Thoracic aorta (tissue), 2 donors: ENCODE results near the gene PLOD1. TPM values are rescaled to one million over a fixed set of nuclear protein-coding genes. Genes with fewer than 3 reads are reported as not detected.
A peak's percentile ranks its signal among the peaks of the same experiment; 100 is the strongest.

ENCODE experiments used
- ATAC-seq: fragments of 150-250 bp; one replicate; pipeline ENCODE4 v1.8.0; 2017; ENCODE audit warnings: low read depth; ENCODE audit not compliant: insufficient number of reproducible peaks, low FRiP score
- DNase-seq: peaks from one replicate; pipeline ENCODE4 v3.0.0-alpha.2; 2020; ENCODE audit warnings: low spot score
- H3K27ac ChIP-seq, 2 donors: fragments of 200-600 bp; sonication (generic); 1 replicate in 1 of 2; 2 replicates in 1 of 2; pipeline ENCODE4 v1.5.1; 2016; ENCODE audit warnings: mild to moderate bottlenecking in 2 of 2, moderate library complexity in 2 of 2
- H3K27me3 ChIP-seq: fragments of 200-600 bp; sonication (generic); replicated peaks from 2 replicates; pipeline ENCODE4 v1.6.0; 2016; ENCODE audit warnings: mild to moderate bottlenecking; ENCODE audit not compliant: insufficient read depth
- H3K36me3 ChIP-seq: fragments of 200-600 bp; sonication (generic); one replicate; pipeline ENCODE4 v1.5.1; 2016
- H3K4me1 ChIP-seq, 2 donors: fragments of 200-600 bp; sonication (generic); 1 replicate in 1 of 2; 2 replicates in 1 of 2; pipeline versions ENCODE4 v1.5.1 to v1.6.0; 2016; ENCODE audit warnings: low read depth in 2 of 2, mild to moderate bottlenecking in 1 of 2; ENCODE audit not compliant: control insufficient read depth in 1 of 2
- H3K4me3 ChIP-seq: fragments of 200-600 bp; sonication (generic); 2 replicates; pipeline ENCODE4 v1.5.1; 2016; ENCODE audit warnings: mild to moderate bottlenecking
- H3K9me3 ChIP-seq: fragments of 200-600 bp; sonication (generic); 2 replicates; pipeline ENCODE4 v1.5.1; 2016
- total RNA-seq, 2 donors: library from RNA; depleted of rRNA; stranded (reverse); fragments of >200 nt; gene quantifications; one replicate each; pipeline versions ENCODE4 v1.1.0 to v1.2.3, GENCODE V29; 2016
- TF ChIP-seq, protein P1 (sequence below): fragments of 200-600 bp; sonication (generic); IDR thresholded peaks from one replicate; pipeline ENCODE4 v1.5.1; 2019; ENCODE audit warnings: antibody characterized with exemption

The PLOD1 gene
- total RNA-seq, 2 donors from 2014 or later = 71.3 to 123 TPM

DNA sequence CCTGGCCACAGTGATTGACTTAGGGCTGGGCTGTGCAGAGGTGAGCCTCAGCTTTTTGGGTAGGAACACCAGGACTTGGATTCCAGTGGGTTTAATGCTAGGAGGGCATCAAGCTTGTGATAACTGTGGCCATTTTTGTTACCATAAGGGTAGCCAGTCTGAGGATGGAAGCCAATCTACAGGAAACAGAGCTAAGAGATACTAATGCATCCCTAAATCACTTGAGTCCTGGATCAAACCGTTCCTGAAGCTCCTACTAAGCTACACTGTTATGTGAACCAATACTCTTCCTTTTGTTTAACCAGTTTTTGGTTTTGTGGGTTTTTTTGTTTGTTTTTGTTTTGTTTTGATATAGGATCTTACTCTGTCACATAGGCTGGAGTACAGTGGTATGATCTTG is 20.5 kb upstream of the PLOD1 start:
- DNase-seq (no peak), ATAC-seq (no peak)
- peaks cover 11 to 18% of the 10 kb centered on the region in 2 donors for H3K4me1 ChIP-seq
- H3K4me3 ChIP-seq = no peak overlapping the region
- no peaks in the 10 kb centered on the region for H3K27me3 ChIP-seq
- no peaks in the 10 kb centered on the region for H3K9me3 ChIP-seq
- H3K27ac ChIP-seq = no peak overlapping the region
- TF ChIP-seq, protein P1, sequence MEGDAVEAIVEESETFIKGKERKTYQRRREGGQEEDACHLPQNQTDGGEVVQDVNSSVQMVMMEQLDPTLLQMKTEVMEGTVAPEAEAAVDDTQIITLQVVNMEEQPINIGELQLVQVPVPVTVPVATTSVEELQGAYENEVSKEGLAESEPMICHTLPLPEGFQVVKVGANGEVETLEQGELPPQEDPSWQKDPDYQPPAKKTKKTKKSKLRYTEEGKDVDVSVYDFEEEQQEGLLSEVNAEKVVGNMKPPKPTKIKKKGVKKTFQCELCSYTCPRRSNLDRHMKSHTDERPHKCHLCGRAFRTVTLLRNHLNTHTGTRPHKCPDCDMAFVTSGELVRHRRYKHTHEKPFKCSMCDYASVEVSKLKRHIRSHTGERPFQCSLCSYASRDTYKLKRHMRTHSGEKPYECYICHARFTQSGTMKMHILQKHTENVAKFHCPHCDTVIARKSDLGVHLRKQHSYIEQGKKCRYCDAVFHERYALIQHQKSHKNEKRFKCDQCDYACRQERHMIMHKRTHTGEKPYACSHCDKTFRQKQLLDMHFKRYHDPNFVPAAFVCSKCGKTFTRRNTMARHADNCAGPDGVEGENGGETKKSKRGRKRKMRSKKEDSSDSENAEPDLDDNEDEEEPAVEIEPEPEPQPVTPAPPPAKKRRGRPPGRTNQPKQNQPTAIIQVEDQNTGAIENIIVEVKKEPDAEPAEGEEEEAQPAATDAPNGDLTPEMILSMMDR = no peak
- no peaks in the 10 kb centered on the region for H3K36me3 ChIP-seq

DNA sequence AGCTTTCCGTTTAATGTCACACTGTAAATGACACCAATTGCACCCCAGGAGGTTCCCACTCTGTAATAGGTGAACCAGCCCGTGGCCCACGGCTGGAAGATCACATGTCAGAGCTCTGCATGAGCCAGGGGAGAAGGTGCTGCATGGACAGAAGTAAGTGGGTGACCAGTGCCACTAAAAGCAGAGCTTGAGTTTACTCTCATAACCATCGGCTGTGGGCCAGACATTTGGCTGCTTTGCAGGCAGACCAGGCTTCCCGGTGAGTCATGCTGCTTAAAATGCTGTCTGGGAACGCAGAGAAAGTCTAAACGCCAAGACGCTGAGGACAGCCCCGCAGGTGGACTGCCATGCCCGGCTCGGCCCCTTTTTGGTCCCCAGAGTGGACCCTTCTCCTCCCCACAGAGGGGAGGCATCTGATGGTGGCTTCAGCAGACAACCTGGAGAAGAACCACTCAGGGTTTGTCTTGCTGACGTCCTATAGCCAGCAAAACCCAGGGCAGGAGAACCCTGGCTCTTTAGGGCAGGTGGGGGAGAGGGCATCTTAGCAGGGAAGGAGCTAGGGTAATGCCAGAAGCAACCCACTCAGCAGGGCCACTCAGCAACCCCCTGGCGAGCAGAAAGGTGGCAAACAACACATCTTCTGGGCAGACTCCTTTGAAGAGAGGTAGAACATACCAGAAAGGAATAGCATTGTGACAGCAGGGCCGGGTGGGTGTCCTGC is 15.6 kb upstream of the PLOD1 start:
- peak; percentile 74 for DNase-seq
- ATAC-seq = peak; percentile 95
- Histone ChIP-seq H3K4me3 (peak overlapping the region; percentile 54), H3K4me1 (peaks cover 37 to 65% of the 10 kb centered on the region in 2 donors), H3K36me3 (peaks cover 19% of the 10 kb centered on the region), H3K9me3 (no peaks in the 10 kb centered on the region), H3K27me3 (no peaks in the 10 kb centered on the region), H3K27ac (peak overlapping the region; percentile 92 to 97)
- TF ChIP-seq, protein P1 = no peak

DNA sequence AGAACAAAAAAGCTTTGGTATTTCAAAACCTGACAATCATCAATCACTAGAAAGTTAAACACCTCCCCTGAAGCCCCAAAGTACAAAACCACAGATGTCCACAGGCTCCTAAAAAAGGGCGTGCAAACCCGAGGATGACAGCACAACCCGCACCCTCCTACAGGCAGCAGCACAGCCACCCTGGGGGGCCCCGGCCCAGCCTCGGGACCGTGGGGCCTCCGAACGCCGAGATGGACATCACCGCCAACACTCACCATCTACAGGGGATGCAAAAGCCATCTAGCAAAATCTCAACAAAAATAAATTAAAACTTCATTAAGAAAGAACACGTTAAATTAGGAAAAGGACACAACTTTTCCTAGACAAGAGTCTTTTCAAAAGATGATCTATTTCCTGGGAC is 14.9 kb upstream of the PLOD1 start:
- TF ChIP-seq, protein P1 = no peak
- H3K27ac ChIP-seq = peak overlapping the region; percentile 92 to 97
- H3K27me3 ChIP-seq = no peaks in the 10 kb centered on the region
- H3K4me1 ChIP-seq = peaks cover 43 to 72% of the 10 kb centered on the region in 2 donors
- no peak overlapping the region for H3K4me3 ChIP-seq
- ATAC-seq (no peak), DNase-seq (no peak)
- H3K36me3 ChIP-seq = peaks cover 19% of the 10 kb centered on the region
- H3K9me3 ChIP-seq = no peaks in the 10 kb centered on the region

DNA sequence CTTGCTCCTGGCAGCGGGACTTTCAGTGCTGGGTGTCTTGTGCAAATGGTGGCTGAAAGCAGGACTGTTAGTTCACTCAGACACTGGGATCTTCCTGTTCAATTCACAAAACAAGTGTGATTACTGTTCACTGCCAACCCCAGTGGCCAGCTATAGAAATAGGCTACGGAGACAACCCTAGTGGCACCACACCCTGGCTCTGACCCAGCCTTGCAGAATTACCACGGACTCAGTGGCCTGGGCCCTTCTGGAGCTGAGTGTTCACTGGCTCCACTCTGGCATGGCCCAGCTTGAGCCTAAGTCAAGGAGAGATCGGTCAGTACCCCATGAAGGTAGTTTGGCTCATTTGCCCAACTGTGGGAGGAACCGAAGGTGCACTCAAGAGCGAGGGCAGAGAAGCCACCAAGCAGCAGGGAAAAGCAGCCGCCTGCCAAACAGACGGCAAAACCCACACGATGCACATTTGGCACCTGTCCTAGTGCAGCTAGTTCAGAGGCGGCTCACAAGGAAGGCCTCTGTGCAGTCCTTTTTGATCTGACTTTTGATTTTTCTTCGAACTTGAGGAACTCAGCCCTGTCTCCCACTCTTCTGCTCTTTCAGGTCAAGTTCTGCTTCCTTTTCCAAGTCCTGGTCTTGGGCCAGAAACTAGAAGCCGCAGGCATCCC is 14.1 kb upstream of the PLOD1 start:
- H3K27ac ChIP-seq = peak overlapping the region; percentile 92 to 97
- peaks cover 19% of the 10 kb centered on the region for H3K36me3 ChIP-seq
- no peaks in the 10 kb centered on the region for H3K27me3 ChIP-seq
- TF ChIP-seq, protein P1 = no peak
- H3K4me3 ChIP-seq = peak overlapping the region; percentile 14
- ATAC-seq (no peak), DNase-seq (no peak)
- no peaks in the 10 kb centered on the region for H3K9me3 ChIP-seq
- peaks cover 48 to 79% of the 10 kb centered on the region in 2 donors for H3K4me1 ChIP-seq

DNA sequence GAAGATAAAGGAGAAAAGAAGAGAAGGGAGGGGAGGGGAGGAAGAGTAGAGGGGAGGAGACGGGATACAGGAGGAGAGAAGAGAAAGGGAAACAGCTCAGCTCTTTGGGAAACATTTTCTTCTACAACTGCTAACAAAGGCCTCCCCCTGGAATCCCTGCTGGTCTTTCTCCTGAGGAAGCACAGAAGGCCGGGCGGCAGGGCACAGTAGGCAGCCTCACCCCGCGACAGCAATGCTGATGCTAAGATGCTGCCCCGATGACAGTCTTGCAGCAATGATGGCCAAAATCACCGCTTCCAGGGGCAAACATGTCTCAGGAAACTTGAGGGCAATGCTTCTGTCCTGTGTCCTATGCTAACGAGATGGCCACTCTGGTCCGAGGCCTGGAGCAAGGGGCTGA is 13.5 kb upstream of the PLOD1 start:
- TF ChIP-seq, protein P1 = no peak
- H3K9me3 ChIP-seq = no peaks in the 10 kb centered on the region
- peaks cover 19% of the 10 kb centered on the region for H3K36me3 ChIP-seq
- DNase-seq (no peak), ATAC-seq (no peak)
- no peaks in the 10 kb centered on the region for H3K27me3 ChIP-seq
- H3K4me1 ChIP-seq = peaks cover 48 to 80% of the 10 kb centered on the region in 2 donors
- H3K4me3 ChIP-seq = peak overlapping the region; percentile 14
- H3K27ac ChIP-seq = peak overlapping the region; percentile 92 to 97
